Neutrophil (primary cell): ENCODE results near the gene L3MBTL3.

Experiments
- H3K27ac ChIP-seq: fragments of 200-600 bp; sonication (generic); 2 replicates; pipeline ENCODE4 v1.5.1; 2016; ENCODE audit warnings: mild to moderate bottlenecking, moderate library complexity
- H3K27me3 ChIP-seq: fragments of 200-600 bp; sonication (generic); 2 replicates; pipeline ENCODE4 v1.6.0; 2016; ENCODE audit warnings: mild to moderate bottlenecking
- H3K36me3 ChIP-seq: fragments of 200-600 bp; sonication (generic); 2 replicates; pipeline ENCODE4 v1.5.1; 2017
- H3K4me1 ChIP-seq, 2 experiments: fragments of 200-600 bp in 1 of 2; sonication (generic) in 1 of 2; 1 replicate in 1 of 2; 2 replicates in 1 of 2; pipeline versions ENCODE4 v1.5.1 to v1.6.1; 2013 to 2016; ENCODE audit warnings: low read depth in 1 of 2, low read length in 1 of 2, mild to moderate bottlenecking in 1 of 2, moderate library complexity in 1 of 2; ENCODE audit not compliant: control insufficient read depth in 1 of 2, insufficient read depth in 1 of 2
- H3K4me3 ChIP-seq, 2 experiments: fragments of 200-600 bp in 1 of 2; sonication (generic) in 1 of 2; 1 replicate in 1 of 2; 2 replicates in 1 of 2; pipeline ENCODE4 v1.5.1; 2013 to 2016; ENCODE audit warnings: low read depth in 1 of 2, low read length in 1 of 2, mild to moderate bottlenecking in 1 of 2, moderate library complexity in 1 of 2
- H3K9me3 ChIP-seq: fragments of 200-600 bp; sonication (generic); 2 replicates; pipeline ENCODE4 v1.5.1; 2016
- TF ChIP-seq, protein P1 (sequence below): fragments of 200-600 bp; sonication (generic); IDR thresholded peaks from 2 replicates; pipeline ENCODE4 v1.5.1; 2016; ENCODE audit warnings: antibody characterized with exemption

L3MBTL3 gene

GRCh38 chr6:130189531-130190397, 171.4 kb downstream of the L3MBTL3 start:
- H3K27ac ChIP-seq = no peak overlapping the region
- TF ChIP-seq, protein P1, sequence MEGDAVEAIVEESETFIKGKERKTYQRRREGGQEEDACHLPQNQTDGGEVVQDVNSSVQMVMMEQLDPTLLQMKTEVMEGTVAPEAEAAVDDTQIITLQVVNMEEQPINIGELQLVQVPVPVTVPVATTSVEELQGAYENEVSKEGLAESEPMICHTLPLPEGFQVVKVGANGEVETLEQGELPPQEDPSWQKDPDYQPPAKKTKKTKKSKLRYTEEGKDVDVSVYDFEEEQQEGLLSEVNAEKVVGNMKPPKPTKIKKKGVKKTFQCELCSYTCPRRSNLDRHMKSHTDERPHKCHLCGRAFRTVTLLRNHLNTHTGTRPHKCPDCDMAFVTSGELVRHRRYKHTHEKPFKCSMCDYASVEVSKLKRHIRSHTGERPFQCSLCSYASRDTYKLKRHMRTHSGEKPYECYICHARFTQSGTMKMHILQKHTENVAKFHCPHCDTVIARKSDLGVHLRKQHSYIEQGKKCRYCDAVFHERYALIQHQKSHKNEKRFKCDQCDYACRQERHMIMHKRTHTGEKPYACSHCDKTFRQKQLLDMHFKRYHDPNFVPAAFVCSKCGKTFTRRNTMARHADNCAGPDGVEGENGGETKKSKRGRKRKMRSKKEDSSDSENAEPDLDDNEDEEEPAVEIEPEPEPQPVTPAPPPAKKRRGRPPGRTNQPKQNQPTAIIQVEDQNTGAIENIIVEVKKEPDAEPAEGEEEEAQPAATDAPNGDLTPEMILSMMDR = no peak
- H3K36me3 ChIP-seq = no peaks in the 10 kb centered on the region
- no peaks in the 10 kb centered on the region for H3K4me1 ChIP-seq
- no peaks in the 10 kb centered on the region for H3K9me3 ChIP-seq
- no peaks in the 10 kb centered on the region for H3K27me3 ChIP-seq
- H3K4me3 ChIP-seq = no peak overlapping the region
